SK-N-MC (cell line): Measurements from ENCODE around the gene AQP6.

Experiments
- EZH2 ChIP-seq: fragments of 200-600 bp; sonication (generic); IDR thresholded peaks from one replicate; pipeline ENCODE4 v1.6.1; 2017; ENCODE audit warnings: antibody characterized with exemption
- POLR2AphosphoS5 ChIP-seq: IDR thresholded peaks from 2 replicates; pipeline ENCODE4 v1.6.1; 2012; ENCODE audit warnings: mild to moderate bottlenecking, low read depth, low read length, borderline replicate concordance

GRCh38 chr12:49967777-49968250 lies 4.9 kb upstream of the AQP6 start:
- TF ChIP-seq EZH2 (no peak), POLR2AphosphoS5 (no peak)
